NT2/D1 (cell line): ENCODE measurements around the gene SELPLG.

Experiments used
- SUZ12 ChIP-seq: IDR thresholded peaks from 2 replicates; pipeline ENCODE4 v1.6.1; 2011; ENCODE audit not compliant: insufficient read length, insufficient read depth; ENCODE audit errors: extremely low read depth
- YY1 ChIP-seq: IDR thresholded peaks from 2 replicates; pipeline ENCODE4 v1.6.1; 2011; ENCODE audit not compliant: insufficient read length, insufficient read depth
- ZNF274 ChIP-seq: IDR thresholded peaks from 2 replicates; pipeline ENCODE4 v1.6.1; 2011; ENCODE audit warnings: mild to moderate bottlenecking, low read depth, low read length

DNA sequence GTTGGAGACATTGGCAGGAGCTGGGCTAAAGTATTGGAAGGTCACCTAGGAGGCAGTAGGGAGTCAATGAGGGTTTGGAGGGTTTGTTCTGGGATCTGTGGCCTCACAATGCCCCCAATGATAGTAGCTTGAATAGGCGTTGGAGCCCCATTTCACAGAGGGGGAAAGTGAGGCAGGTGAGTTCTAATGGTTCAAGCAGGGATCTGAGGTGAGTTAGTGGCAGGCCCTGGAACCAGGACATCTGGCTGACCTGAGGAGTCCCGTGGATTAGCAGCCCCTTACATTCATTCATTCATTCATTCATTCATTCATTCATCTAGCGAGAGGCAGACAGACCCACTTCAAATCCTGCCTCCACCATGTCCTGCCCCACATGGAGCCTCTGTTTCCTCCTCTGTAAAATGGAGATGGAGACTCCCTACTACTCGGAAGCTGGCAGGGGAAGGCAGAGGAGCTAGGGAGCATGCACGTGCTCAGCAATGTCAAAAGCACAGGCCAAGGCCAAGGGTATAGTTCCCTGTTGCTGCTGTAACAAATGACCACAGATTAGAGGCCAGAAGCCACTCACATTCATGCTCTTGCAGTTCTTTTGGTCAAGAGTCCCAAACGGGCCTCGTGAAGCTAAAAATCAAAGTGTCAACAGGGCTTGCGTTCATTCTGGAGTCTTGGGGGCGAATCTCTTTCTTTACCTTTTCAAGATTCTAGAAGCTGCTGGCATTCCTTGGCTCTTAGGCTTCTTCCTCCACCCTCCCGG is 33.6 kb downstream of the SELPLG start:
- no peak for TF ChIP-seq SUZ12
- TF ChIP-seq ZNF274: no peak
- TF ChIP-seq YY1: no peak
